Heart left ventricle (tissue), 13 donors: ENCODE data around the gene TACC2.

Experiments used
- CTCF ChIP-seq, 12 donors: fragments of 200-600 bp; sonication (generic) in 4 of 12; IDR thresholded peaks; one replicate each; pipeline versions ENCODE4 v1.5.0 to v1.8.0; 2018 to 2022; ENCODE audit warnings: antibody characterized with exemption in 12 of 12, mild to moderate bottlenecking in 5 of 12
- POLR2A ChIP-seq, 2 donors: fragments of 450-650 bp; IDR thresholded peaks; one replicate each; pipeline ENCODE4 v1.6.1; 2017; ENCODE audit warnings: antibody characterized with exemption in 2 of 2, mild to moderate bottlenecking in 2 of 2, moderate library complexity in 2 of 2
- donor health status: ischemic (EF 13 %, LVEDD 7.1; RV severe dilation, severe dysfunction).
- donor health status: DM: no; HTN: yes; CAD: no.
- donor health status: DM: no; HTN: no; CAD: no.
- donor health status: ischemic (EF 25% LVEDD 6.9; RV normal size, moderate dysfunction).
- donor health status: ischemic (EF 25% LVEDD 5.7; RV mildly dilated, moderate dysfunction).
- donor health status: ischemic (EF 35%, LVEDD 5.7; RV mildly dilated, moderate dysfunction).
- donor health status: nonischemic (EF 11% LVEDD 7.7; RV severe dilation, severe dysfunction).
- donor health status: DM: yes; HTN: yes; CAD: no.
- donor health status: PGD.
- donor health status: ischemic (EF 29% LVEDD 5.4; RV normal size, mild dysfunction).
- donor health status: nonischemic (EF 23%, LVEDD 6.1; RV moderate dilation, normal function).

- TF ChIP-seq CTCF (IDR thresholded peaks at IDR 0.05): no peak
- no peak for TF ChIP-seq POLR2A (IDR thresholded peaks at IDR 0.05)
These were observed 154.4 kb downstream of the TACC2 start for GRCh38 chr10:122143238-122143841.
